ENCODE results near the gene MPV17L2.

DNA sequence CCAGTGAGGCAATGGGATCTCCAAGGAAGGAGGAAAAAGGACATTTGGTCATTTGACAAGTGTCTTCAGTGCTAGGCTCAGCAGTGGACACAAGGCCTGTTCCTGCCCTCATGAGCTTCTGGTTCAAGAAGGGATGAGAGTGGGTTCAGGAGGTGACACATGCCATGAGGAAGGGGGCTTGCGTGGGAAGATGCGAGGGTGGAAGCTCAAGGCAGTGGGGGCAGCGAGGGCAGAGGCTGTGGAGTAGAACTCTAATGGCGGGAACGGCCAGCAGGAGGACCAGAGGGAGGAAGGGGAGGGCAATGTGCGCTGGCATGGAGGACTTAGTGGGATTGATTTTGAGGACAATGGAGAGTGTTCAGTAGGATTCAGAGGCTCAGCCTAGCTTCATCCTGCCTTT is 36.8 kb upstream of the MPV17L2 start:
- TF ChIP-seq POLR2AphosphoS5 (IDR thresholded peaks at IDR 0.05) (no peak), EZH2 (IDR thresholded peaks at IDR 0.05; ENCODE audit: borderline replicate concordance, insufficient read depth, low read length, poor library complexity, severe bottlenecking) (no peak), EP300 (conservative IDR thresholded peaks at IDR 0.05; ENCODE audit: poor library complexity, severe bottlenecking) (no peak), SMC3 (conservative IDR thresholded peaks at IDR 0.05; ENCODE audit: poor library complexity) (no peak), TAF1 (IDR thresholded peaks at IDR 0.05; ENCODE audit: low read depth) (no peak)
- TF ChIP-seq, protein P1, sequence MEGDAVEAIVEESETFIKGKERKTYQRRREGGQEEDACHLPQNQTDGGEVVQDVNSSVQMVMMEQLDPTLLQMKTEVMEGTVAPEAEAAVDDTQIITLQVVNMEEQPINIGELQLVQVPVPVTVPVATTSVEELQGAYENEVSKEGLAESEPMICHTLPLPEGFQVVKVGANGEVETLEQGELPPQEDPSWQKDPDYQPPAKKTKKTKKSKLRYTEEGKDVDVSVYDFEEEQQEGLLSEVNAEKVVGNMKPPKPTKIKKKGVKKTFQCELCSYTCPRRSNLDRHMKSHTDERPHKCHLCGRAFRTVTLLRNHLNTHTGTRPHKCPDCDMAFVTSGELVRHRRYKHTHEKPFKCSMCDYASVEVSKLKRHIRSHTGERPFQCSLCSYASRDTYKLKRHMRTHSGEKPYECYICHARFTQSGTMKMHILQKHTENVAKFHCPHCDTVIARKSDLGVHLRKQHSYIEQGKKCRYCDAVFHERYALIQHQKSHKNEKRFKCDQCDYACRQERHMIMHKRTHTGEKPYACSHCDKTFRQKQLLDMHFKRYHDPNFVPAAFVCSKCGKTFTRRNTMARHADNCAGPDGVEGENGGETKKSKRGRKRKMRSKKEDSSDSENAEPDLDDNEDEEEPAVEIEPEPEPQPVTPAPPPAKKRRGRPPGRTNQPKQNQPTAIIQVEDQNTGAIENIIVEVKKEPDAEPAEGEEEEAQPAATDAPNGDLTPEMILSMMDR (IDR thresholded peaks at IDR 0.05; ENCODE audit: poor library complexity, severe bottlenecking), result no peak
- TF ChIP-seq, protein P2, sequence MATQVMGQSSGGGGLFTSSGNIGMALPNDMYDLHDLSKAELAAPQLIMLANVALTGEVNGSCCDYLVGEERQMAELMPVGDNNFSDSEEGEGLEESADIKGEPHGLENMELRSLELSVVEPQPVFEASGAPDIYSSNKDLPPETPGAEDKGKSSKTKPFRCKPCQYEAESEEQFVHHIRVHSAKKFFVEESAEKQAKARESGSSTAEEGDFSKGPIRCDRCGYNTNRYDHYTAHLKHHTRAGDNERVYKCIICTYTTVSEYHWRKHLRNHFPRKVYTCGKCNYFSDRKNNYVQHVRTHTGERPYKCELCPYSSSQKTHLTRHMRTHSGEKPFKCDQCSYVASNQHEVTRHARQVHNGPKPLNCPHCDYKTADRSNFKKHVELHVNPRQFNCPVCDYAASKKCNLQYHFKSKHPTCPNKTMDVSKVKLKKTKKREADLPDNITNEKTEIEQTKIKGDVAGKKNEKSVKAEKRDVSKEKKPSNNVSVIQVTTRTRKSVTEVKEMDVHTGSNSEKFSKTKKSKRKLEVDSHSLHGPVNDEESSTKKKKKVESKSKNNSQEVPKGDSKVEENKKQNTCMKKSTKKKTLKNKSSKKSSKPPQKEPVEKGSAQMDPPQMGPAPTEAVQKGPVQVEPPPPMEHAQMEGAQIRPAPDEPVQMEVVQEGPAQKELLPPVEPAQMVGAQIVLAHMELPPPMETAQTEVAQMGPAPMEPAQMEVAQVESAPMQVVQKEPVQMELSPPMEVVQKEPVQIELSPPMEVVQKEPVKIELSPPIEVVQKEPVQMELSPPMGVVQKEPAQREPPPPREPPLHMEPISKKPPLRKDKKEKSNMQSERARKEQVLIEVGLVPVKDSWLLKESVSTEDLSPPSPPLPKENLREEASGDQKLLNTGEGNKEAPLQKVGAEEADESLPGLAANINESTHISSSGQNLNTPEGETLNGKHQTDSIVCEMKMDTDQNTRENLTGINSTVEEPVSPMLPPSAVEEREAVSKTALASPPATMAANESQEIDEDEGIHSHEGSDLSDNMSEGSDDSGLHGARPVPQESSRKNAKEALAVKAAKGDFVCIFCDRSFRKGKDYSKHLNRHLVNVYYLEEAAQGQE (IDR thresholded peaks at IDR 0.05; ENCODE audit: borderline replicate concordance), result no peak
